GM23248 (cell line): ENCODE data around the gene OR7G3. TPM values are rescaled to one million over a fixed set of nuclear protein-coding genes. Genes with fewer than 3 reads are reported as not detected.

Experiments used
- DNase-seq: peaks from one replicate; pipeline ENCODE4 v3.0.0-alpha.2; 2015
- H2AFZ ChIP-seq: fragments of 200-600 bp; sonication (generic); 2 replicates; pipeline ENCODE4 v1.6.1; 2016; ENCODE audit warnings: antibody characterized with exemption
- H3F3A ChIP-seq: fragments of 200-600 bp; sonication (generic); 2 replicates; pipeline ENCODE4 v1.6.1; 2016; ENCODE audit warnings: mild to moderate bottlenecking, antibody characterized with exemption, mixed run types; ENCODE audit not compliant: insufficient read depth
- H3K27ac ChIP-seq: fragments of 200-600 bp; sonication (generic); 2 replicates; pipeline ENCODE4 v1.5.1; 2016; ENCODE audit warnings: mild to moderate bottlenecking
- H3K27me3 ChIP-seq: fragments of 200-600 bp; sonication (generic); replicated peaks from 2 replicates; pipeline ENCODE4 v1.6.1; 2016; ENCODE audit warnings: mild to moderate bottlenecking; ENCODE audit not compliant: insufficient read depth
- H3K36me3 ChIP-seq: fragments of 200-600 bp; sonication (generic); 2 replicates; pipeline ENCODE4 v1.6.1; 2016; ENCODE audit warnings: low read depth, mild to moderate bottlenecking
- H3K4me1 ChIP-seq: fragments of 200-600 bp; sonication (generic); 2 replicates; pipeline ENCODE4 v1.6.1; 2016; ENCODE audit warnings: mild to moderate bottlenecking; ENCODE audit not compliant: insufficient read depth
- H3K4me2 ChIP-seq: fragments of 200-600 bp; sonication (generic); one replicate; pipeline ENCODE4 v1.6.1; 2016; ENCODE audit warnings: mild to moderate bottlenecking; ENCODE audit not compliant: unreplicated experiment
- H3K4me3 ChIP-seq: fragments of 200-600 bp; sonication (generic); 2 replicates; pipeline ENCODE4 v1.5.1; 2016; ENCODE audit warnings: mild to moderate bottlenecking
- H3K79me2 ChIP-seq: fragments of 200-600 bp; sonication (generic); 2 replicates; pipeline ENCODE4 v1.6.1; 2016; ENCODE audit warnings: mild to moderate bottlenecking; ENCODE audit not compliant: insufficient read depth
- H3K9ac ChIP-seq: fragments of 200-600 bp; sonication (generic); 2 replicates; pipeline ENCODE4 v1.6.1; 2016; ENCODE audit warnings: mild to moderate bottlenecking
- H3K9me2 ChIP-seq: fragments of 200-600 bp; sonication (generic); 2 replicates; pipeline ENCODE4 v1.6.1; 2016; ENCODE audit warnings: mixed run types, mild to moderate bottlenecking, moderate library complexity; ENCODE audit not compliant: insufficient read depth
- H3K9me3 ChIP-seq: fragments of 200-600 bp; sonication (generic); one replicate; pipeline ENCODE4 v1.6.1; 2017; ENCODE audit warnings: low read depth
- H4K20me1 ChIP-seq: fragments of 200-600 bp; sonication (generic); 2 replicates; pipeline ENCODE4 v1.6.0; 2016; ENCODE audit not compliant: insufficient read depth
- EZH2 ChIP-seq: fragments of 200-600 bp; sonication (generic); IDR thresholded peaks from 2 replicates; pipeline ENCODE4 v1.6.1; 2018; ENCODE audit warnings: antibody characterized with exemption, mild to moderate bottlenecking; ENCODE audit not compliant: insufficient read depth, poor library complexity, severe bottlenecking
- EZH2phosphoT487 ChIP-seq: fragments of 200-600 bp; sonication (generic); IDR thresholded peaks from 2 replicates; pipeline ENCODE4 v1.6.1; 2018; ENCODE audit warnings: antibody characterized with exemption, moderate library complexity, mild to moderate bottlenecking, low read depth; ENCODE audit not compliant: insufficient read depth
- WGBS, 2 experiments: methylation state at CpG; one replicate each; pipeline ENCODE4 v1.1.6; 2015 to 2017; ENCODE audit warnings: low lambda C conversion rate in 2 of 2, low coverage in 1 of 2; ENCODE audit errors: missing lambda C conversion rate in 2 of 2; 5-methylcytosine and 5-hydroxymethylcytosine counted together
- in situ Hi-C: fragments of 300-500 bp; cut with MboI; formaldehyde crosslinking; loops from 2 replicates; pipeline ENCODE4 v1.15.0; 2020
- polyA plus RNA-seq: library from polyadenylated mRNA; unstranded; fragments of >200 nt; fragmentation: Nextera tagmentation; extraction: Ambion mirVana; gene quantifications from 2 replicates; pipeline ENCODE4 v1.2.1, GENCODE V29; 2016
- total RNA-seq: library from RNA; depleted of rRNA; stranded (reverse); fragments of >200 nt; shearing (Covaris generic); gene quantifications from 2 replicates; pipeline ENCODE4 v1.2.3, GENCODE V29; 2014

The OR7G3 gene
- total and polyA plus RNA-seq, 2 experiments from 2014 or later, result not detected

DNA sequence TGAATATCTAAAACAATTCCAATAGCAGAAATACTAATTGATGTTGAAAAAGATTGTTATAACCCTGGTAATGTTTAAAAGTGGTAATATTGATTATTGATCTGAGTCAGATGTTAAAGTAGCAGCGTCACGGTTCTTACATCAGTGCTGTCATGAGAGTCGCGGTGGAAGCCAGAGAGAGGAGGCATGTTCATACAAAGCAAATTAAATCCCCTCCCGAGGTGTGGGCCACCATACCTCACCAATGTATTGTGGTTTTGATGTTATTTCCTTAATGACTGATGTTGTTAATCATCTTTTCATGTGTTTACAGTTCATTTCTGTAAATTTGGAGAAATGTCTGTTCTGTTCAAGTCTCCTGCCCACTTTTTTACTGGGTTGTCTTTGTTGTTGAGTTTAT, 24.6 kb upstream of the OR7G3 start:
- H4K20me1 ChIP-seq, result no peaks in the 10 kb centered on the region; the same call in 1 of the 2 replicates
- in situ Hi-C loops, result no loop called here
- no peaks in the 10 kb centered on the region for H3K9me2 ChIP-seq

DNA sequence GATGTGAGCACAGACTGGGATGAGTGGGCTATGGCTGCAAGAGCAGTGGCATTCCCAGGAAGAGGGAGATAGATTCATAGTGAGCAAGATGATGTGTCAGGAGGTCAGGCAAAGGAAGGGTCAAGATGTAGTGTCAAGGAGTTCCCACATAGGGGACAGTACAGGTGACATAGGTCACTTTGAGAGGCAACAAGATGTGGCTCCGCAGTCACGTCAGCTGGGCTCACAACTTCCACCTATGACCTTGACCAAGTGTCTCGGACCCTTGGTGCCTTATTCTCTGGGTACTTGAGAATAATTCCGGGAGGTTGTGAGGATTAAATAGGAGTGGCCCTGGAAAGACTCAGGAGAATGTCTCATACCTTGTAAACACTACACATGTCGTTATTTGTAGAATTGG, 23.9 kb upstream of the OR7G3 start:
- no peak for DNase-seq
- no peaks in the 10 kb centered on the region for H3K9me3 ChIP-seq
- WGBS, 2 experiments, result 87 to 91% methylated on average over 5 of the region's 5 CpGs
- H3F3A ChIP-seq, result no peaks in the 10 kb centered on the region
- H3K79me2 ChIP-seq, result peaks cover 100% of the 10 kb centered on the region
- no peak overlapping the region for H3K4me3 ChIP-seq
- H3K9me2 ChIP-seq, result no peaks in the 10 kb centered on the region
- H4K20me1 ChIP-seq, result no peaks in the 10 kb centered on the region; the same call in 1 of the 2 replicates
- H3K27ac ChIP-seq, result no peak overlapping the region
- in situ Hi-C loops, result no loop called here
- no peaks in the 10 kb centered on the region for H3K4me1 ChIP-seq
- H3K9ac ChIP-seq, result no peak overlapping the region
- H3K4me2 ChIP-seq, result no peak overlapping the region
- TF ChIP-seq EZH2, result no peak
- TF ChIP-seq EZH2phosphoT487, result no peak
- H2AFZ ChIP-seq, result no peak overlapping the region
- no peaks in the 10 kb centered on the region for H3K27me3 ChIP-seq
- peaks cover 21% of the 10 kb centered on the region; the same call in 1 of the 2 replicates for H3K36me3 ChIP-seq

More for the DNA sequence above, 24.6 kb upstream of the OR7G3 start:
- H3F3A ChIP-seq, result no peaks in the 10 kb centered on the region
- no peak overlapping the region for H3K9ac ChIP-seq
- no peak for DNase-seq
- no peak overlapping the region for H3K4me2 ChIP-seq
- H3K4me3 ChIP-seq, result no peak overlapping the region
- 95 to 97% methylated on average over 5 of the region's 5 CpGs for whole genome bisulfite sequencing, 2 experiments
- H3K27me3 ChIP-seq, result no peaks in the 10 kb centered on the region
- no peaks in the 10 kb centered on the region for H3K9me3 ChIP-seq
- H3K36me3 ChIP-seq, result peaks cover 20% of the 10 kb centered on the region; the same call in 1 of the 2 replicates
- no peak for TF ChIP-seq EZH2
- TF ChIP-seq EZH2phosphoT487, result no peak
- H3K4me1 ChIP-seq, result no peaks in the 10 kb centered on the region
- no peak overlapping the region for H3K27ac ChIP-seq
- H2AFZ ChIP-seq, result no peak overlapping the region
- peaks cover 100% of the 10 kb centered on the region for H3K79me2 ChIP-seq

- in situ Hi-C loops, result no loop called here
- peaks cover 20% of the 10 kb centered on the region; the same call in 1 of the 2 replicates for H3K36me3 ChIP-seq
- no peak overlapping the region for H3K27ac ChIP-seq
- 98 to 99% methylated on average over 4 of the region's 4 CpGs for WGBS, 2 experiments
- H3K4me2 ChIP-seq, result no peak overlapping the region
- no peak for TF ChIP-seq EZH2
- TF ChIP-seq EZH2phosphoT487, result no peak
- H3K9ac ChIP-seq, result no peak overlapping the region
- H3K4me3 ChIP-seq, result no peak overlapping the region
- H3K9me3 ChIP-seq, result no peaks in the 10 kb centered on the region
- DNase-seq, result no peak
- H2AFZ ChIP-seq, result no peak overlapping the region
- no peaks in the 10 kb centered on the region for H3K27me3 ChIP-seq
- H3F3A ChIP-seq, result 0 out of 2 replicates have a peak, but pooled peaks cover under 1% of the 10 kb centered on the region
- no peaks in the 10 kb centered on the region for H3K4me1 ChIP-seq
- H4K20me1 ChIP-seq, result no peaks in the 10 kb centered on the region; the same call in 1 of the 2 replicates
- H3K79me2 ChIP-seq, result peaks cover 100% of the 10 kb centered on the region
- H3K9me2 ChIP-seq, result no peaks in the 10 kb centered on the region
Measured at GRCh38 chr19:9149997-9150396, 23.2 kb upstream of the OR7G3 start.

DNA sequence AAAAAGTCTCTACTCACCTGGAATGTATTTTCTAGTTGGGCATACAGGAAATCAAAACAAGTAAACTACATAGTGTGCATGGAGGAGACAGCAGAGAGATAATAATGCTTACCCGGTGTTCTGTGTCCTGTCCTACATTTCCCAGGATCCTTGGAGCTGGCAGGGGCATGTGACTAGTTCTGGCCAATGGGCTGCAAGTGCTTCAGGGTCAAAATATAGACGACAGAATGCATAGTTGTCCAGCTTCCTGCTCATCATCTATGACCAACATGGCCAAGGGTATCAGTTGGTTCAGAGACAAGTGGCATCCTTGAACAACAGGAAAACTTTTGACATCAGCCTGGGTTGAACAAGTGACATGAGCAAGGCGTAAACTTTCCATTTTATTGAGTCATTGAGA, 21.9 kb upstream of the OR7G3 start:
- no peak overlapping the region for H3K9ac ChIP-seq
- no peak overlapping the region for H3K4me3 ChIP-seq
- H3K4me1 ChIP-seq, result no peaks in the 10 kb centered on the region
- peaks cover 100% of the 10 kb centered on the region for H3K79me2 ChIP-seq
- no peak overlapping the region for H3K4me2 ChIP-seq
- H3K9me2 ChIP-seq, result no peaks in the 10 kb centered on the region
- peaks cover 19% of the 10 kb centered on the region; the same call in 1 of the 2 replicates for H3K36me3 ChIP-seq
- in situ Hi-C loops, result no loop called here
- H4K20me1 ChIP-seq, result peaks cover 5% of the 10 kb centered on the region
- no peak for TF ChIP-seq EZH2
- TF ChIP-seq EZH2phosphoT487, result no peak
- H3K27ac ChIP-seq, result no peak overlapping the region
- H3F3A ChIP-seq, result peaks cover 6% of the 10 kb centered on the region; the same call in 1 of the 2 replicates
- 95 to 100% methylated on average over 3 of the region's 3 CpGs for WGBS, 2 experiments
- H3K27me3 ChIP-seq, result no peaks in the 10 kb centered on the region
- DNase-seq, result no peak
- no peaks in the 10 kb centered on the region for H3K9me3 ChIP-seq
- H2AFZ ChIP-seq, result no peak overlapping the region

DNA sequence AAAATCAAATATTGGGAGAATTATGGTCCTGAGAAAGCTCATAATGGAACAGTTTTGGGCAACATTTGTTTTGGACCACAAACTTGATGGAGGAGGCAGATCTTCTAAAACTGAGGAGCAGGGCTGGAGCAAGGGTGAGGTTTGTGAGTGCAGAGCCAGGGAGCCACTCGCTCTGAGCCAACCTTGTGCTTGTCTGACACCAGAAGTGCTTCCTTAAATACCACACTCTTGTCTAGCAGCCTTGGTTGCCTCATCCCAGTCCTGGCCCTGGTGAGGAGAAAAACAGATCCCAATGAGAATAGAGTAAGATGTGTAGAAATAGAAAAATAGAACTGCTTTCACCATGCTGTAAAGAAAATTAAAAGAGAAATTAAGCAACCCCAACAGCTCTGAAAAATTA, 20.1 kb upstream of the OR7G3 start:
- H3K9me3 ChIP-seq, result no peaks in the 10 kb centered on the region
- no peak overlapping the region for H3K9ac ChIP-seq
- no peak overlapping the region for H3K4me2 ChIP-seq
- TF ChIP-seq EZH2phosphoT487, result no peak
- TF ChIP-seq EZH2, result no peak
- DNase-seq, result no peak
- peaks cover 6% of the 10 kb centered on the region; the same call in 1 of the 2 replicates for H3F3A ChIP-seq
- H3K79me2 ChIP-seq, result peaks cover 100% of the 10 kb centered on the region
- H3K27ac ChIP-seq, result no peak overlapping the region
- H3K36me3 ChIP-seq, result peaks cover 23% of the 10 kb centered on the region
- H4K20me1 ChIP-seq, result peaks cover 5% of the 10 kb centered on the region
- H3K4me3 ChIP-seq, result no peak overlapping the region
- no peaks in the 10 kb centered on the region for H3K27me3 ChIP-seq
- 94 to 96% methylated on average over 1 of the region's 1 CpG for WGBS, 2 experiments
- no peaks in the 10 kb centered on the region for H3K9me2 ChIP-seq
- H2AFZ ChIP-seq, result no peak overlapping the region
- in situ Hi-C loops, result no loop called here
- H3K4me1 ChIP-seq, result no peaks in the 10 kb centered on the region
